GM21737 (cell line): ENCODE data around the gene SPSB4.
"Not testable (repeated sequence)": the region's sequence is repeated elsewhere in the genome, so short reads cannot be mapped to it uniquely, and the experiment has no call there.

ENCODE experiments used
- ATAC-seq: cut with Tn5 transposase; IDR thresholded peaks from one replicate; pipeline ENCODE4 v1.9.1; 2021; ENCODE audit warnings: mild to moderate bottlenecking, moderate library complexity; ENCODE audit not compliant: unreplicated experiment

SPSB4 gene

GRCh38 chr3:141050576-141051442 lies at the start of gene SPSB4:
TSS of gene SPSB4 (plus strand) at chr3:141051347. CDS start at chr3:141066105, 14,758 bp downstream.
- no peak for ATAC-seq

GRCh38 chr3:141006344-141006743 lies 44.8 kb upstream of the SPSB4 start:
- ATAC-seq = no peak

GRCh38 chr3:141009496-141009895 lies 41.7 kb upstream of the SPSB4 start:
- no peak for ATAC-seq

DNA sequence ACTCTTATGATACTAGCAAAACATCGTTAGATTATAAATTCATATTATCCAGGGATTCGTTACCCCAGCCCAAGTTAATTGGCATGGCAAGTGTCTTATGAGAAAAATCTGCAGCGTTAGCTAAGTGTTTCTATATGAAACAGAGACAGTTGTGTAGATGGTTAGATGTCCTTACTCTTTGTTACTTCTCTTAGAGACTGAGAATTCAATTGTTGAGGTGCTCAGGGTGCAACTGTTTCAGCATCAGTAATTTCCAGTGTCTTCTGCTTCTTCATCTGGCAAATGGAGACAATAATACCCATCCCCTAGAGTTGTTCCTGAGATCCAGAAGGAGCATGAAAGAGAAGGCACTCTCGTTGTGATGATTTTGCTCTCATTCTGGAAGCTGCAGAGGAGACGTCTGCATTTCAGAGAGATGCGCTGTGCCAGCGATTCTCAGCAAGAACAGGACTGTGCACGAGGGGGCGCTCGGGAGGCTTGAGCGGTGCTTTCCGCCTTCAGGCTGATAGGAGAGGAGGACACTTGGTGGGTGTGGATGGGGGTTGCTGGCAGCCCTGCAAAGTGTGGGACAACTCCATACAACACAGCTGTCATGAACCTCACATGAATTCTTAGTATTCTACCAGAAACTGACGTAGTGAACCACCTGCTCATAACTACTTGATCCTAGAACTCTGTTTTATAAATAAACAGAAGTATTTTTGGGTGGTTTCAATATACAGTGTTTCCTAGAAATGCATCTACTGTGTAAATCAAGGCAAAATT lies 39.7 kb upstream of the SPSB4 start:
- ATAC-seq = peak; percentile 82

DNA sequence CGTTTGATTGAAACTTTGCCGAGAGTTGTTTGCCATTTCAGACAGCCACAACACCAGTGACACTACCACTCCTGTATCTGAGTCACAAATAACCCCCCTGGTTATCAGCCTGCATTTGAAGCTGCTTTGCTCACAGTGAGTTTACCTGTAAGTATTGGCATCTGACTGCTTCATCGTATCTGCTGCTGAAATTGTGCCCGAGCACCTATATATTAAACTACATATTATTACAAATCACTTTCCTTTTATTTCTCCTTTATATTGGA lies 39.2 kb upstream of the SPSB4 start:
- ATAC-seq = peak; percentile 18

GRCh38 chr3:141012571-141012970 lies 38.6 kb upstream of the SPSB4 start:
- no peak for ATAC-seq

DNA sequence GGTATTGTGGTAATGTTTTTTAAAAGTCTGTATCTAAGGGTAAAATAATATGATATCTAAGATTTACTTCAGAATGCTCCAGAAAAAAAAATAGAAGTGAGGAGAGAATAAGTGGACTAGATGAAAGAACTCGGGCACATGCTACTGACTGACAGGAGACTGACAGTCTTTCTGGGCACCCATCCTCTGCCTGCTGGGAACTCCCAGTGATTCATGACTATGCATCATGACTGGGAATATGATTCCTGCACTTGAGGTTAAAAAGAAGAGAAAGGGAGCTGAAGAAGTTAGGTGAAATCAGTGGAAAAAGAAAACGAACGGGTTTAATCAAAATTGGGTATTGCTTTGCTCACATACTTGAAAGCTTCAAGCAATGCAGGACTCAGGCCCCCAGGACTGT lies 35.7 kb upstream of the SPSB4 start:
- no peak for ATAC-seq

GRCh38 chr3:141017366-141018322 lies 33.5 kb upstream of the SPSB4 start:
- not testable (repeated sequence) for ATAC-seq

DNA sequence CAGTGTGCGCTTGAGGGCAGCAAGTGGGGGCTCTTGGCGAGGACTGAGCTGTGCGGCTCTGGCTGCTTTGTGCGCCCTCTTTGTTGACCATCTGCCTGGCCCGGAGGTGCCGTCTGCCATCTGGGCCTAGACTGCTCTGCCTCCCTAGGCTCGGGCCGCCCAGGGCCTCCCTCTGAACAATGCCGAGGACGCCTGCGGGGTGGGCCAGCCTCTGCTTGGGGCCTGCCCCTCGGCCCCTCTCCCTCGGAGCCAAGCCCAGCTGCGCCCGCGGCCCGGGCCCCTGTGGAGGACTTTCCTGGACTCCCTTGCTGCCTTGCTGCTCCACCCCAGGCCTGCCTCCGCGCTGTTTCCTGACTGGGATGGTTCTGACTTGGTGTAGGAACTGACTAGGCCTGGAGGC lies 31.9 kb upstream of the SPSB4 start:
- ATAC-seq = no peak

- no peak for ATAC-seq
Observed at GRCh38 chr3:141020143-141020830, 30.9 kb upstream of the SPSB4 start.

DNA sequence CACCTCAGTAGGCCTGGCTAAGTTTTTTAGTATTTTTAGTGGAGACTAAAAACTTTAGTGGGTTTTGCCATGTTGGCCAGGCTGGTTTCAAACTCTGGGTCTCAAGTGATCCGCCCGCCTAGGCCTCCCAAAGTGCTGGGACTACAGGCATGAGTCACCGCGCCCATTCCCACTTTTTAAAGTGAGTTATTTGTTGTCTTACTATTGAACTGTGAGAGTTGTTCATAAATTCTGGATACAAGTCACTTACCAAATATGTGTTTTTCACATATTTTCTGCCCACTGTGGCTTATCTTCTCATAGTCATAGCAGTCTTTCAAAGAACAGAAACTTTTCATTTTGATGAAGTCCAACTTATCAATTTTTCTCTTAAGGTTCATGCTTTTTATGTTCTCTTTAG lies 29.9 kb upstream of the SPSB4 start:
- no peak for ATAC-seq

DNA sequence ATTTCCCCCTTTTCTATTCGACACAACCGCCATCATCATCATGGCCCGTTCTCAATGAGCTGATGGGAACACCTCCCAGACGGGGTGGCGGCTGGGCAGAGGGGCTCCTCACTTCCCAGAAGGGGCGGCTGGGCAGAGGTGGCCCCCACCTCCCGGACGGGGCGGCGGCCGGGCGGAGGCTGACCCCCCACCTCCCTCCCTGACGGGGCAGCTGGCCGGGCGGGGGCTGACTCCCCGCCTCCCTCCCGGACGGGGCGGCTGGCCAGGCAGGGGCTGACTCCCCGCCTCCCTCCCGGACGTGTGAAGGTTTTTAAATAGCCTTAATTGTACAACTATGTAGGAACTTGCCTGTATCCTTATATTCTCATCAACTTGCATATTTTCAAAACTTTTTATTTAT lies 20.9 kb upstream of the SPSB4 start:
- ATAC-seq = no peak

GRCh38 chr3:141039589-141039988 lies 11.6 kb upstream of the SPSB4 start:
- no peak for ATAC-seq

DNA sequence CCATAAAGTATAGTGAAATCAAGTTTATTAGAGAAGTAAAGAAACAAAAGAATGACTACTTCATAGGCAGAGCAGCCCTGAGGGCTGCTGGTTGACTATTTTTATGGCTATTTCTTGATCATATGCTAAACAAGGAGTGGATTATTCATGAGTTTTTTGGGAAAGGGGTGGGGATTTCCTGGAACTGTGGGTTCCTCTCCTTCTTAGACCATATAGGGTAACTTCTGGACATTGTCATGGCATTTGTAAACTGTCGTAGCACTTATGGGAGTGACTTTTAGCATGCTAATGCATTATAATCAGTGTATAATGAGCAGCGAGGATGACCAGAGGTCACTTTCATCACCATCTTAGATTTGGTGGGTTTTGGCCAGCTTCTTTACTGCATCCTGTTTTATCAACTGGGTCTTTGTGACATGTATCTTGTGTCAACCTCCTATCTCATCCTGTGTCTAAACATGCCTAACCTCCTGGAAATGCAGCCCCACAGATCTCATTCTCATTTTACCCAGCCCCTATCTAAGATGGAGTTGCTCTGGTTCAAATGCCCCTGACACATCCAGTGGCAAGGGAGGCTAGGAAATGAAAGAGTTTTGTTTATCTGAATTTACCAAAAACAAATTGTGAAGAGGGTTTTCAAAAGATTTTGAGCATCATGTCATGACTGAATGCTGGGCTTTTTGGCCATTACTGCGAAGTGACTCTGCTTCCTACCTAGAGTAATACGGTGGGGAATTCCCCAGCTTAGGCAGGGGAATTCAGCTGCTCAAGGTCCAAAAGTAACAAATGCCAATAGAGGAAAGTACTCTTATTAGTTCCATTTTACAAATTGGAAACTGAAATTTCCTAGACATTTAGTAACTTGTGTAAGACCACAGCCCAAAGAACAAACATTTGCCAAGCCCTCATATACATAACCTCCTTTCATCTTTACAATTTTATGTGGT lies 6.2 kb upstream of the SPSB4 start:
- ATAC-seq = no peak

- ATAC-seq = no peak
Observed at GRCh38 chr3:141045849-141046248, 5.3 kb upstream of the SPSB4 start.

GRCh38 chr3:141047168-141047567 lies 4.0 kb upstream of the SPSB4 start:
- no peak for ATAC-seq

DNA sequence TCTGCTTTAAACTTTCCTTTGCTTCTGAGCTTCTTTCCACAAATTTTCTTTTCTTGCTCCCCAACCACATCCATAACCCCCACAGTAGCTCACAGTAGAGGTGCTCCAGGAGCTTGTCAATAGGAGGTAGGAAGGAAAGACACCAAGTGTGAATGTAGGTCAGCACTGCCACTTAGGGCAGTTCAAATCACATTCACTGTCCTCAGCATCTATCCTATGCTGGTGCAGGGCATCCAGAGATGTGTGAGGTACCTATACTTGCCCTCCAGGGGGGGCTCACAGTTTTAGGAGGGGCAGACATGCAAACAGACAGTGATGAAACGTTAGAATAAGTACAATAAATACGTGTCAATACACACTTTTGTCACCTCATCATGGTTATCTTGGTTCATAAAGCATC lies 1.5 kb upstream of the SPSB4 start:
- ATAC-seq = no peak

DNA sequence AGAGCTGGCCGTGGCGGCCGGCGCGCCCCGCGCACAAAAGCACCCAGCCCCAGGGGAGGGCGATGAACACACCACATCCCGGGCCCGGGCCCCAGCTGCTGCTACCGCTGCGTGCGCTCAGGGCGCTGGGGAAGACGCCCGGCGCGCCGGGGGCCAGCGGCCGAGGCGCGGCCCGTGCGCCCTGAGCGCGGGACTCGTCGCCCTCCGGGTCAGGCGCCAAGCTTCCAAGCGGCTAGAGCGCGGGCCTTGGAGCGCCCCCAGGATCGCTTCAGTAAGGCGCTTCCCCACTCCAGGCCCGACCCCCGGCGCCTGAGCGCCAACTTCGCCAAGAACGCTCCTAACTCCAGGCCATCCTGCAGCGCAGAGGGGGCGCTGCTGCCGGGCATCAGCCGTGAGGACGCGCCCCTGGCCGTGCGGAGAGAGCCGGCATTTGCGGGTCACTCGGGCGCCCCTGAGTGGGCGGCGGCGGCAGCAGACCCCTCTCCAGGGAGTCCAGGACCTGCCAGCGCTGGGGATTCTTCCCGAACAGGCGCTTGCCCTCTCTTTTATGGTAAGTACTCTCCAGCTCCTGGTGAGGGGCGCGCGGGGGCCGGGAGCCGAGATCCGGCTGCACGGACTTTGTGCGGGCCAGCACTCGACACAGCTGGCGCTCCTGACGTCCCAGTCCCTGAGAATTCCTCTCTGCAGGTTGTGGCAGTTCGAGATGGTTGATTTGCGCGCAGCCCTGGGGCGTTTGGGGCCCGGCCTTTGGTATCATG lies 475 bp downstream of the SPSB4 start:
- ATAC-seq = no peak
